K562 (cell line): ENCODE data around the gene RALB. TPM values are rescaled to one million over a fixed set of nuclear protein-coding genes. Genes with fewer than 3 reads are reported as not detected.
A peak's percentile ranks its signal among the peaks of the same experiment; 100 is the strongest.

Source experiments
- CTBP1 ChIP-seq: fragments of 450-650 bp; IDR thresholded peaks from 2 replicates; pipeline ENCODE4 v1.6.1; 2016; ENCODE audit warnings: borderline replicate concordance
- ETV5 ChIP-seq: sonication (generic); formaldehyde crosslinking; IDR thresholded peaks from 2 replicates; pipeline ENCODE4 v1.4.0; 2020; ENCODE audit warnings: low read depth, mild to moderate bottlenecking, missing genetic modification reagents
- GTF3C2 ChIP-seq: IDR thresholded peaks from 3 replicates; pipeline ENCODE4 v1.6.1; 2011; ENCODE audit warnings: borderline replicate concordance, mild to moderate bottlenecking, moderate library complexity; ENCODE audit not compliant: insufficient read length; ENCODE audit errors: extremely low read depth
- HMG20A ChIP-seq: fragments of 450-650 bp; formaldehyde crosslinking; conservative IDR thresholded peaks from 2 replicates; pipeline ENCODE4 v1.4.0; 2020; ENCODE audit warnings: mild to moderate bottlenecking, mixed read lengths
- HMGN3 ChIP-seq: IDR thresholded peaks from 2 replicates; pipeline ENCODE4 v1.6.1; 2011; ENCODE audit warnings: borderline replicate concordance, low read depth, mild to moderate bottlenecking, mixed read lengths, low read length; ENCODE audit not compliant: insufficient read length; ENCODE audit errors: extremely low read depth
- IRF9 ChIP-seq: fragments of 450-650 bp; IDR thresholded peaks from 2 replicates; pipeline ENCODE4 v1.6.1; 2016; ENCODE audit warnings: missing biosample characterization, missing genetic modification characterization
- KLF16 ChIP-seq: IDR thresholded peaks from 2 replicates; pipeline ENCODE4 v1.6.1; 2016; ENCODE audit warnings: antibody characterized with exemption
- MTA3 ChIP-seq: fragments of 450-650 bp; formaldehyde crosslinking; IDR thresholded peaks from 2 replicates; pipeline ENCODE4 v1.6.1; 2017; ENCODE audit warnings: mild to moderate bottlenecking, borderline replicate concordance
- NKRF ChIP-seq: fragments of 450-650 bp; IDR thresholded peaks from 2 replicates; pipeline ENCODE4 v1.6.1; 2016; ENCODE audit warnings: borderline replicate concordance
- NR4A1 ChIP-seq, 2 experiments: fragments of 250-450 bp in 1 of 2; fragments of 450-650 bp in 1 of 2; sonication (Bioruptor Pico) in 1 of 2; IDR thresholded peaks; 2 replicates each; pipeline versions ENCODE4 v1.4.0 to v1.6.1; 2016 to 2020; ENCODE audit warnings: mild to moderate bottlenecking in 2 of 2, missing compliant biosample characterization in 1 of 2, missing genetic modification characterization in 1 of 2, moderate library complexity in 1 of 2
- PHF20 ChIP-seq: fragments of 450-650 bp; IDR thresholded peaks from 2 replicates; pipeline ENCODE4 v1.6.1; 2018; ENCODE audit not compliant: partially characterized antibody
- POLR2AphosphoS2 ChIP-seq: IDR thresholded peaks from 2 replicates; pipeline ENCODE4 v1.6.1; 2012; ENCODE audit warnings: low read length, improper control_type of control experiment
- POLR2B ChIP-seq: fragments of 450-650 bp; IDR thresholded peaks from 2 replicates; pipeline ENCODE4 v1.6.1; 2018; ENCODE audit warnings: low read depth; ENCODE audit not compliant: partially characterized antibody
- RFX5 ChIP-seq: IDR thresholded peaks from 2 replicates; pipeline ENCODE4 v1.6.1; 2011; ENCODE audit warnings: low read depth, mild to moderate bottlenecking, improper control_type of control experiment, low read length
- SETDB1 ChIP-seq: IDR thresholded peaks from one replicate; pipeline ENCODE4 v1.6.1; 2012; ENCODE audit warnings: low read length, control low read depth, inconsistent platforms
- SMAD4 ChIP-seq: fragments of 250-450 bp; sonication (Bioruptor Pico); conservative IDR thresholded peaks from 2 replicates; pipeline ENCODE4 v1.8.0; 2021; ENCODE audit warnings: inconsistent platforms, mild to moderate bottlenecking, moderate library complexity
- SMARCA4 ChIP-seq: fragments of 450-650 bp; IDR thresholded peaks from 2 replicates; pipeline ENCODE4 v1.6.1; 2016
- SRSF1 ChIP-seq: fragments of 200-400 bp; formaldehyde crosslinking; IDR thresholded peaks from 2 replicates; pipeline ENCODE4 v1.6.1; 2017; ENCODE audit warnings: mild to moderate bottlenecking, low read depth, low read length, moderate library complexity
- STAT5A ChIP-seq: IDR thresholded peaks from 2 replicates; pipeline ENCODE4 v1.6.1; 2012; ENCODE audit warnings: low read length, inconsistent platforms, borderline replicate concordance
- TCF7 ChIP-seq: sonication (generic); IDR thresholded peaks from 2 replicates; pipeline ENCODE4 v1.6.1; 2016; ENCODE audit warnings: antibody characterized with exemption, borderline replicate concordance
- TCF7L2 ChIP-seq: fragments of 150-350 bp; IDR thresholded peaks from 2 replicates; pipeline ENCODE4 v1.6.1; 2016; ENCODE audit warnings: low read depth, mild to moderate bottlenecking, low read length, moderate library complexity
- WHSC1 ChIP-seq: IDR thresholded peaks from one replicate; pipeline ENCODE4 v1.6.1; 2012; ENCODE audit warnings: low read length, control low read depth, inconsistent platforms
- XRCC3 ChIP-seq: fragments of 450-650 bp; IDR thresholded peaks from 2 replicates; pipeline ENCODE4 v1.6.1; 2017; ENCODE audit warnings: mild to moderate bottlenecking, moderate library complexity
- ZNF263 ChIP-seq: sonication (generic); formaldehyde crosslinking; IDR thresholded peaks from 2 replicates; pipeline ENCODE4 v1.8.0; 2022; ENCODE audit warnings: mild to moderate bottlenecking, missing genetic modification reagents, borderline replicate concordance
- polyA plus RNA-seq, 8 experiments: library from polyadenylated mRNA; depleted of rRNA in 4 of 8; stranded (reverse) in 5 of 8; unstranded in 3 of 8; fragments of >200 nt; fragmentation: Nextera tagmentation in 2 of 8; fragmentation: Illumina TruSeq in 1 of 8; extraction: Ambion mirVana in 2 of 8; extraction: Trizol in 1 of 8; gene quantifications; 2 replicates each; pipeline versions ENCODE4 v1.2.1 to v1.2.3, GENCODE V29; 2011 to 2014; ENCODE audit warnings: inconsistent platforms in 1 of 8, missing spikeins in 1 of 8
- total RNA-seq, 7 experiments: library from RNA; depleted of rRNA in 6 of 7; stranded (reverse); fragments of >200 nt in 6 of 7; fragmentation: Illumina TruSeq in 2 of 7; extraction: Trizol in 2 of 7; gene quantifications; 2 replicates each; pipeline versions ENCODE4 v1.2.1 to v1.2.3, GENCODE V29; 2011 to 2021; ENCODE audit warnings: low replicate concordance in 1 of 7

RALB gene
- total and polyA plus RNA-seq, 9 of the 15 experiments (the other 6 are each of a cell fraction or from before 2014, with no cell fraction given): 14.8 to 65.6 (median 38.4) TPM

GRCh38 chr2:120227111-120227991 is 25.3 kb upstream of the RALB start (continued):
- TF ChIP-seq PHF20: no peak
- TF ChIP-seq XRCC3: no peak
- TF ChIP-seq POLR2AphosphoS2: no peak
- TF ChIP-seq SMAD4 (CRISPR knock-in tag): no peak
- no peak for TF ChIP-seq MTA3
- TF ChIP-seq HMG20A (CRISPR knock-in tag): no peak
- TF ChIP-seq SETDB1: no peak
- TF ChIP-seq SRSF1: no peak
- TF ChIP-seq NKRF: no peak
- no peak for TF ChIP-seq RFX5
- no peak for TF ChIP-seq KLF16
- TF ChIP-seq ETV5 (CRISPR knock-in tag): no peak
- TF ChIP-seq POLR2B: no peak
- TF ChIP-seq IRF9 (tag): no peak
- no peak for TF ChIP-seq TCF7L2
- TF ChIP-seq CTBP1: peak; percentile 98
- no peak for TF ChIP-seq STAT5A
- TF ChIP-seq NR4A1 (CRISPR knock-in tag; IDR thresholded peaks at IDR 0.05): no peak
- no peak for TF ChIP-seq NR4A1 (tag; IDR thresholded peaks at IDR 0.05)
- no peak for TF ChIP-seq WHSC1
- no peak for TF ChIP-seq TCF7
- 0 out of 2 replicates have a peak, but pooled peaks have one; percentile 24 for TF ChIP-seq SMARCA4
- no peak for TF ChIP-seq ZNF263 (CRISPR knock-in tag)
- TF ChIP-seq GTF3C2: no peak
- no peak for TF ChIP-seq HMGN3
